CD4-positive, alpha-beta T cell treated with Interleukin-12 subunit alpha and Interleukin-12 subunit beta, for 1 hour (primary cell): ENCODE results near the gene LIN7A.
"Not testable (repeated sequence)": the region's sequence is repeated elsewhere in the genome, so short reads cannot be mapped to it uniquely, and the experiment has no call there.

Source experiments
- DNase-seq: peaks from one replicate; pipeline ENCODE4 v3.0.0-alpha.2; 2020

LIN7A gene

GRCh38 chr12:80802652-80803400, 134.9 kb downstream of the LIN7A start:
- no peak for DNase-seq

- DNase-seq, result no peak
Observed at GRCh38 chr12:80798281-80798680, 139.5 kb downstream of the LIN7A start.

DNA sequence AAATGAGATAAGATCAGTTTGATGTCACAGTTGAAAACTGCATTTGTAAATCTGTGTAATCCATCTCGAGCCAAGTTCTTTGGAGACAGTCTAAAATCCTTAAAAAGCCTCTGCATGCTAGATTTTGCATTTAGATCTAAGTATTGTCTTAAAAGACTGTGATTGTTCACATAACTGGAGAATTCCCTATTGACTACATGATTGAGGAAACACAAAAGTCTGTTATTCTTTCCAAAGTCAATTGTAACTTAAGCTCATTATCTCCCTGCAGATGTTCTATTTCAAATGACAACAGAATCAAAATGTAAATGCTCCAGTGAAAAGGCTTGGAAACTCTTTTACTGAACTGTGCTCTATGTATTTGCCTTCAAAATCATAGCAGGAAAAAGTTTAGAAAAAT, 143.2 kb downstream of the LIN7A start:
- DNase-seq, result no peak

DNA sequence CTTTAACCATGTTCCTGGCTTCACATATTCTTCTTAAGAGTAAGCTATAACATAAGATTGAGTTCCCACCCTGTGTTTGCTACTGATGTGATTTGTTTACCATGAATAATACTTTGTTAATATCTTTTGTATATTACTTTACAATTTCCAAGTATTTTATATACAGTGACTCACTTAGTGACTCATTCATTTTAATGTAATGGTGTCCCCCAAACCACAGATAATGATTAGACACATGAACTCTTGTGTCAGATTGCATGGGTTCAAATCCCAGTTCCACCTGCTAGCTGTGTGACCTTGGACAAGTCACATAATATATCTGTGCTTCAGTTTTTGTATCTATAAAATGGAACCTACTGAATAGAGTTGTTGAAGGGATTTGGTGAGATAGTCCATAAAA, 144.9 kb downstream of the LIN7A start:
- no peak for DNase-seq

- no peak for DNase-seq
Observed at GRCh38 chr12:80791863-80792262, 145.9 kb downstream of the LIN7A start.

- DNase-seq, result not testable (repeated sequence)
Observed at GRCh38 chr12:80788407-80788806, 149.3 kb downstream of the LIN7A start.

DNA sequence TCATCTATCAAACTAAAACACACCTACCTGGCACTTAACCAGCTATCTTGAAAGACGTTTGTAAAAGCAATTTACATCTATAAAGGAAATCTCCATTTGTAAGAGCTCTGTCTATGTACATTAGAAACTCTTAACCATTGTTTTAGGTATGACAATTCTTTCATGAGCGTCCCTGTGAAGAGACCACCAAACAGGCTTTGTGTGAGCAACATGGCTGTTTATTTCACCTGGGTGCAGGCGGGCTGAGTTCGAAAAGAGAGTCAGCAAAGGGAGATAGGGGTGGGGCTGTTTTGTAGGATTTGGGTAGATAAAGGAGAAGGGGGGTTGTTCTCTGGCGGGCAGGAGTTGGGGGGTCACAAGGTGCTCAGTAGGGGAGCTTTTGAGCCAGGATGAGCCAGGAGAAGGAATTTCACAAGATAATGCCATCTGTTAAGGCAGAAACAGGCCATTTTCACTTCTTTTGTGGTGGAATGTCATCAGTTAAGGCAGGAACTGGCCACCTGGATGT, 154.7 kb downstream of the LIN7A start:
- not testable (repeated sequence) for DNase-seq

- no peak for DNase-seq
Observed at GRCh38 chr12:80781313-80781712, 156.4 kb downstream of the LIN7A start.

GRCh38 chr12:80780746-80781145, 157.0 kb downstream of the LIN7A start:
- DNase-seq, result no peak

DNA sequence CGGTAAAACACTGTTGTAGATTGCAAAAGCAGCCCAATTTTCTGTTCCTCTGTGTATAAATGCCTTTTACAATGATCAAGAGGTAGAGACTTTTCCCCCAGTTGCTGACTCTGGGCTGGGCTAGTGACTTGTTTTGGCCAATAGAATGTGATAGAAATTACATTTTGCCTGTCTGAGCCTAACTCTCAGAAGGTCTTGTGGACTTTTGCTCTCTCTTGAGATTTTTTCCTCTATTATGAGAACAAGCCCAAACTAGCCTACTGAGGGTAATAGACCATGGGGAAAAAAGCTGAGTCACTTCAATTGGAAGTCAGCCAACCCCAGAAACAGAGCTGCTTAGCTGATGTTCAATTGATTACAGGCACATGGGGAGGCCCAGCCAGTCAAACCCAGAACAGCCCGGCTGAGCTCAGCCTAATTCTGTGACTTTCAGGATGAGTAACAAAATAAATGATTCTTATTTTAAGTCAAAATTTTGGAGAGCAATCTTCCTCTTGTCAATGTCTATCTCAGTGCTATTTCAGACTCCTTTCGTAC, 159.7 kb downstream of the LIN7A start:
- DNase-seq, result no peak

DNA sequence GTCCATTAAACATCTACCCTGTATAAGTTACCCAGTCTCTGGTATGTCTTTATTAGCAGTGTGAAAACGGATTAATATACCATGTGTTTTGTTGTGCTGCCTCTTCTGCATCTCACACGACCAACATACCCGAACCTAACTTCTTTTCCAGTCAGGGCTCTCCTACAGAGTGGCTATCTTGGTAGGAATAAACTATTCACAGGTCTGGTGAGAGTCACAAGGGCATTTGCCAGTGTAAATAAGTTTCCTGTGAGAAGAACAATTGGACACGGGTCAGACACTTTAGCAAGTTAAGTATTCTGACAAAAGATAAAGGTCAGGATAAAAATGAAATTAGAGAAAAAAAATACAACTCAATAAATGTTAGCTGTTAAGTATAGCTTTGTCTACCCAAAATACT, 160.1 kb downstream of the LIN7A start:
- DNase-seq, result no peak

DNA sequence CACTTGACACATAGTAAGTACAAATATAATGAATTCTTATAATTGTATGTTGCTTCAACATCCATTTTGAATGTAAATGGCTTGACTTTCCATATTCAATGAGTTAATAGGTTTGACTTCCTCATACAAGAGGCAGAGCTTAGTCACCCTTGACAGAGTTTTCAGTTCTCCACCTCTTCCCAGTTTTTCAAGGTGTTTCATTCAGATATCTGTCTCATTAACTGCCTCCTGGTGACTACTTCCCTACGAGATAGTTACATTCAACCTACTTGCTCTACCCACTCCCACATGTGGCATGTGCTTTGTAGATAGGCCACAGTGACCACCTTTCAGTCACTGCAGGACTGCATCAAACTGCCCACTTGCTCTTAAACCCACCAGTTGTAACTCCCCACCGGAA, 161.0 kb downstream of the LIN7A start:
- DNase-seq, result no peak

- DNase-seq, result no peak
Observed at GRCh38 chr12:80770958-80771357, 166.8 kb downstream of the LIN7A start.

DNA sequence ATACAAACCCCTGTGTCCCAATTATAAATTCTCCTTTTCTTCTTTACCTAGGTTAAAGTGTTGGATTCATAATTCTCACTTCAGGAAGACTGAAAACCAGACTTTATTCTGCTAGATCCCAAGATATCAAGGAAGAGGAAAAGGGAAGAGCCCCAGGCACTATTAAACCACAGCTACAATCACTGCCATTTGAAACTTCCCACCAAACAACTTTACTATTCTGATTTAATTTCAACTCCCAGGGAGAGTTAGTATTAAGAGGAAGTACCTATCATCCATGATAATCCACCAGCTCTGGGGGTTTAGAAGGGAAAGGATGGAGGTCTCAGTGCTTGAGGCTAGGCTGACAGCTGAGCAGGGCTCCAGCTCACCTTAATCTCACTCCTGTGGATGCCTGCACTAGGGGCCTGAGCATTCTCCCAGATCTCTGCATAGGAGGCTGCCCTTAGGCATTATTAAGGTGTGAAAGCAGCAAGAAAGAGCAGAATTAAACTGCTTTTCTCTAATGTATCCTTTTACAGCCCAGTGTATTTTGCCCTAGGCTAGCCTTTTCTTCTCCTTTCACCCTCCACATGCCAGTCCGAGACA, 168.1 kb downstream of the LIN7A start:
- DNase-seq, result no peak

- DNase-seq, result no peak
Observed at GRCh38 chr12:80766897-80767296, 170.8 kb downstream of the LIN7A start.

- DNase-seq, result no peak
Observed at GRCh38 chr12:80766210-80766609, 171.5 kb downstream of the LIN7A start.

DNA sequence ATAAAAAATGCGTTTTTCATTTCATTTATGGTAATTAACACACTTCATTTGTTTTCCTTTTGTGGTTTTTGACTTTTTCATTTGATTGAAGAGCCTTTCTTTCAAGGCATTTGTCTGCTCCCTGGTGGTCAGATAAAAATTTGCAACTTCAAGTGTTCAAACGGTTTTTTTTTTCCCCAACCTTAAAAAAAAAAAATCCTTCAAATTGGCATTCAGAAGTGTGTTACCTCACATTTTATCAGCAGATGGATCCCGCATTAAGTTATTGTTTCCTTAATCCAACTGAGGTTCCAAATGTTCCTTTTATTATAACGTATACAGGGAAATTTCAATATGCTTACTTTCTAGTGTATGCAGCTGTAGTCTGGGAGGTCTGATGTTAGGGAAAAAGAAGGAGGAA, 173.9 kb downstream of the LIN7A start:
- no peak for DNase-seq

DNA sequence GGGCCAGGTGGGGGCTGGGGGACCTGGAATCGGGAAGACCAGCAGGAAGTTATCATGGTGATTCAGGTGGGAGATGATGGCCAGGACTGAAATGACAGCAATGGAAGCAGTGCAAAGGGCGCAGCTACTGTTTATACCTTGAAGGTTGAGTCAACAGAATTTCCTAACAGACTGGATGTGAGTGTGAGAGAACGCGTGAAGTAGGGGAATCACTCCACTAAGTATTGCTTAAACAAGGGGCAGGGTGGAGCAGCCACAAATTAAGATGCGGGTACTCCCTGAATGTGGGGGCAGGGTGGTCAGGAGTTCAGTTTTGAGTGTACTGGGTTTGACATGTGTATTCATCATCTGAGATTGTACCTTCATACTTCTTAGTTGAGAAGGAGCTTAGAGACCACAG, 175.9 kb downstream of the LIN7A start:
- no peak for DNase-seq

DNA sequence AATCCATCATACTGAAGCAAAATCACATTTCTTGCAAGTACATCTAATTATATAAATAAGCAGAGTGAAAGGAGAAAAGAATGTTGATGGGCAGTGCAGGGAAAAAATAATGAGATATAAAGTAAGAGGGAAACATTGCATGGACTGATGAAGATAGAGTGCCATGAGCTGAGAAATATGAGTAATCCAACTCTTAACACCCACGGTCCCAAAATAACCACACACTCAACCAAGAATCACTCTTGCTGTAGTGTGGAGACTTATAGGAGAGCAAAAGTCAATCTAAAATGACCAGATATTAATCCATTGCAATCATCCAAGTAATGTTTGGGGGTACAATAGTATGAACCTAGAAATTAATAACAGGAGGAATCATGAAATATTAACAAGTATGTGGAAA, 180.9 kb downstream of the LIN7A start:
- DNase-seq, result no peak

DNA sequence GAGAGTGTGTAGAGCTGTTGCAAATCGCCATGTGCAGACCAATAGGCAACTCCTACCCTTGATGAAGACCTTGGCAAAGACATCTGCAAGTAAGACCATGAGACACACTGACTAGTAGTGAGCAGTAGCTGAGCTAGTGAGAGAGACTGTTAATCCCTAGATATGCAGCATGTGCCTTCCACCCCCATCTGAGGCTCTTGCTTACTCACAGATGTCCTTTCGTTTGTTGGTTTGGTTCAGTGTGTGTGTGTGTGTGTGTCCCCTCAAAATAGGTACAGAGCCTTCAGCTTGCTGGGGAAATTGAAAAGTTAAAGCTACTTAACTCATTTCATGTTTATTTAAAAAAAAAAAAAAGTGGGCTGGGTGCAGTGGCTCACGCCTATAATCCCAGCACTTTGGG, 183.5 kb downstream of the LIN7A start:
- DNase-seq, result no peak

DNA sequence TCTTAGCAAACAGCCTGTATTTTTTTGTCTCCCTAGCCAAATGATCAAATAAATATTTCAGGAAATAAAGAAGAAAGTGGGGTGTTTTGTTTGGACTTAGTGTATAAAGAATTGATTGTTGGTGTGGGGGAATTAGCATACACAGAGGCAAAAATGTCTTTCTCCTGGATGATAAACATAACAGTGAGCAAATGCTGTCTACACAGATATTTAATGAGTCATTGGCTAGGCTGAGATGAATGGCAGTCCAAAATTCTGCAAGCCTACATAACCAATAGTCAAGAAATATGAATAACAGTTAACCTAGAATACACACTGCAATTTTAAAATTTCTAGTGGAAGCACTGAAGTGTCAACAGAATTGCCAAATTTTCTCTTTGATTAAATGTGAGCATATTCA, 185.3 kb downstream of the LIN7A start:
- no peak for DNase-seq

- no peak for DNase-seq
Observed at GRCh38 chr12:80749456-80749855, 188.3 kb downstream of the LIN7A start.

- DNase-seq, result no peak
Observed at GRCh38 chr12:80747800-80748199, 189.9 kb downstream of the LIN7A start.

DNA sequence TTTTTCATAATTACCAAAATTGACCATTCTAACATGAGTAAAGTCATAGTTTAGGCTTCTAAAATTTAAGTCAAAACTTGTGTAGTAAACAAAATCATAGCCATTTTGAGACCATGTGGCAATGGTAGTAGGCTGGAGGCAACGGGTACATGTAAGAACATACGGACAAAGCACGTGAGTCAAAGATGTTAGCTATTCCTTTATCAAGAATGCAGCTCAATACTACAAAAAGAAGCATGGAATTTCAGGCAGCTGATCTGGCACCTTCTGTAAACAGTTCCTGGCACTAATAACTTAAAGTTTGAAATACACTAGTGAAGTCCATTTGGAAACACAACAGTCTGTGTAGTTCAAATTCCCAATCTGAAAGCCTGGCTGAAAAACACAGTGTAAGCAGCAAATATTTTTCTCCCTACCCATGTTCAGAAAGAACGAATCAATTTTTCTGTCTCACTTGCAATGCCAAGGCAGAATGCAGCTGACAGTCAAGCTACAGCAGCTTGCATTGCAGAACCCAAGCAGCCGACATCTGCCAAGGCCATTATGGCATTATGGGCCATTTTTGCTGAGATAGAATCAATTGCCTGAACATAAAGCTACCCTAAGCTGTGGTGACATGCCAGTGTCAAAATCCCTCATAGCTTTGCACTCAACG, 191.8 kb downstream of the LIN7A start:
- no peak for DNase-seq
